ENCODE measurements around the gene CEMIP. TPM values are rescaled to one million over a fixed set of nuclear protein-coding genes. Genes with fewer than 3 reads are reported as not detected.

The CEMIP gene
- total and polyA plus RNA-seq, 2 of the 13 experiments (the other 11 are each of a cell fraction or from before 2014, with no cell fraction given) = 4.3 to 28.5 TPM

- in situ Hi-C loops (cut with HindIII; ENCODE audit: extremely low pct_ligation_motif_present, low pct_unique_long_range_greater_than_20kb) (no loop called here), intact Hi-C loops (cut with micrococcal nuclease; ENCODE audit: unreplicated experiment) (no loop called here)
- Histone ChIP-seq H3K9me3 (ENCODE audit: low read length) (no peaks in the 10 kb centered on the region), H4K20me1 (ENCODE audit: insufficient read depth, low read length) (0 out of 2 replicates have a peak, but pooled peaks cover 2% of the 10 kb centered on the region), H3K79me2 (ENCODE audit: insufficient read depth, low read length) (no peaks in the 10 kb centered on the region), H2AFZ (ENCODE audit: low read length) (no peak overlapping the region), H3K4me3 (replicated peaks in 1 of 3; ENCODE audit: insufficient read depth in 1 of 3, low read depth in 2 of 3, low read length in 3 of 3) (no peak overlapping the region), H3K9ac (ENCODE audit: insufficient read depth, low read depth, low read length) (no peak overlapping the region), H3K4me1 (ENCODE audit: insufficient read depth, low read length) (peaks cover 10% of the 10 kb centered on the region), H3K27me3 (ENCODE audit: control insufficient read depth in 1 of 2, insufficient read depth in 2 of 2, low read length in 2 of 2) (no peaks in the 10 kb centered on the region), H3K4me2 (ENCODE audit: low read depth, low read length) (no peak overlapping the region), H3K36me3 (replicated peaks in 1 of 2; ENCODE audit: control insufficient read depth in 1 of 2, insufficient read depth in 2 of 2, low read length in 2 of 2) (peaks cover 36 to 74% of the 10 kb centered on the region in 2 experiments), H3K27ac (ENCODE audit: extremely low read length, insufficient read depth, low read length) (no peak overlapping the region)
- whole genome bisulfite sequencing (ENCODE audit: low lambda C conversion rate) = 93% methylated on average over 2 of the region's 3 CpGs
- BruUV-seq (replicated peaks) = no TSS peak
- ChIA-PET POLR2A (no interaction called here), CTCF (ENCODE audit: low intra/inter-chr PET ratio, low total read pairs) (no interaction called here)
- no peak for TF ChIP-seq ZNF703 (CRISPR knock-in tag; IDR thresholded peaks at IDR 0.05; ENCODE audit: borderline replicate concordance)
- no peak for TF ChIP-seq SNAPC5 (CRISPR knock-in tag; IDR thresholded peaks at IDR 0.05; ENCODE audit: borderline replicate concordance)
- no peak for TF ChIP-seq ETV5 (CRISPR knock-in tag; IDR thresholded peaks at IDR 0.05; ENCODE audit: borderline replicate concordance)
- TF ChIP-seq RAD21 (CRISPR knock-in tag; IDR thresholded peaks at IDR 0.05) = no peak
- TF ChIP-seq DDIT3 (CRISPR knock-in tag; IDR thresholded peaks at IDR 0.05) = no peak
- TF ChIP-seq ZNF333 (CRISPR knock-in tag; IDR thresholded peaks at IDR 0.05; ENCODE audit: borderline replicate concordance) = no peak
- TF ChIP-seq RBFOX2 (IDR thresholded peaks at IDR 0.05; ENCODE audit: low read depth, low read length) = 0 out of 2 replicates have a peak, but pooled peaks have one; percentile 24
- ATAC-seq = no peak
- FAIRE-seq = no peak
- DNase-seq (ENCODE audit: low spot score) = no peak
These were observed 8.1 kb downstream of the CEMIP start for GRCh38 chr15:80787316-80787715.

- H3K27ac ChIP-seq (ENCODE audit: extremely low read length, insufficient read depth, low read length) = no peak overlapping the region
These were observed 9.4 kb downstream of the CEMIP start for GRCh38 chr15:80788536-80788935.

More at GRCh38 chr15:80788536-80788935, 9.4 kb downstream of the CEMIP start:
- FAIRE-seq = no peak
- ChIA-PET POLR2A (no interaction called here), CTCF (ENCODE audit: low intra/inter-chr PET ratio, low total read pairs) (no interaction called here)
- WGBS (ENCODE audit: low lambda C conversion rate) = 96% methylated on average over 6 of the region's 6 CpGs
- Histone ChIP-seq H3K9ac (ENCODE audit: insufficient read depth, low read depth, low read length) (no peak overlapping the region), H4K20me1 (ENCODE audit: insufficient read depth, low read length) (0 out of 2 replicates have a peak, but pooled peaks cover 2% of the 10 kb centered on the region), H3K27me3 (ENCODE audit: control insufficient read depth in 1 of 2, insufficient read depth in 2 of 2, low read length in 2 of 2) (no peaks in the 10 kb centered on the region), H3K4me2 (ENCODE audit: low read depth, low read length) (no peak overlapping the region), H3K4me3 (replicated peaks in 1 of 3; ENCODE audit: insufficient read depth in 1 of 3, low read depth in 2 of 3, low read length in 3 of 3) (no peak overlapping the region), H3K79me2 (ENCODE audit: insufficient read depth, low read length) (no peaks in the 10 kb centered on the region), H3K4me1 (ENCODE audit: insufficient read depth, low read length) (no peaks in the 10 kb centered on the region; the same call in 1 of the 2 replicates), H3K9me3 (ENCODE audit: low read length) (no peaks in the 10 kb centered on the region), H3K36me3 (replicated peaks in 1 of 2; ENCODE audit: control insufficient read depth in 1 of 2, insufficient read depth in 2 of 2, low read length in 2 of 2) (peaks cover 37 to 70% of the 10 kb centered on the region in 2 experiments), H2AFZ (ENCODE audit: low read length) (no peak overlapping the region)
- ATAC-seq = no peak
- TF ChIP-seq ZKSCAN5 (CRISPR knock-in tag; IDR thresholded peaks at IDR 0.05) = no peak
- TF ChIP-seq ZNF629 (CRISPR knock-in tag; conservative IDR thresholded peaks at IDR 0.05) = no peak
- no TSS peak for BruUV-seq (replicated peaks)
- no peak for DNase-seq (ENCODE audit: low spot score)
- intact Hi-C loops (cut with micrococcal nuclease; ENCODE audit: unreplicated experiment) (no loop called here), in situ Hi-C loops (cut with HindIII; ENCODE audit: extremely low pct_ligation_motif_present, low pct_unique_long_range_greater_than_20kb) (no loop called here)
